A549 (cell line): ENCODE data around the gene FHIT.

ENCODE experiments used
- CHD4 ChIP-seq: fragments of 200-600 bp; sonication (generic); IDR thresholded peaks from 2 replicates; pipeline ENCODE4 v1.6.1; 2016; ENCODE audit warnings: antibody characterized with exemption, mild to moderate bottlenecking, borderline replicate concordance
- JUNB ChIP-seq: fragments of >200 bp; sonication (Bioruptor Twin); formaldehyde crosslinking; IDR thresholded peaks from 2 replicates; pipeline ENCODE4 v1.6.1; 2016
- RFX5 ChIP-seq: fragments of 450-650 bp; IDR thresholded peaks from 2 replicates; pipeline ENCODE4 v1.7.1; 2014; ENCODE audit warnings: antibody characterized with exemption, mild to moderate bottlenecking, moderate library complexity
- TF ChIP-seq, protein P1 (sequence below): IDR thresholded peaks from 2 replicates; pipeline ENCODE4 v1.6.1; 2012
- TF ChIP-seq, protein P2 (sequence below): fragments of >200 bp; sonication (Bioruptor Twin); formaldehyde crosslinking; IDR thresholded peaks from 3 replicates; pipeline ENCODE4 v1.5.1; 2016
- TF ChIP-seq, protein P3 (sequence below): fragments of 250-450 bp; sonication (Bioruptor Pico); IDR thresholded peaks from 2 replicates; pipeline ENCODE4 v1.5.0; 2021; ENCODE audit warnings: mild to moderate bottlenecking, moderate library complexity, borderline replicate concordance

DNA sequence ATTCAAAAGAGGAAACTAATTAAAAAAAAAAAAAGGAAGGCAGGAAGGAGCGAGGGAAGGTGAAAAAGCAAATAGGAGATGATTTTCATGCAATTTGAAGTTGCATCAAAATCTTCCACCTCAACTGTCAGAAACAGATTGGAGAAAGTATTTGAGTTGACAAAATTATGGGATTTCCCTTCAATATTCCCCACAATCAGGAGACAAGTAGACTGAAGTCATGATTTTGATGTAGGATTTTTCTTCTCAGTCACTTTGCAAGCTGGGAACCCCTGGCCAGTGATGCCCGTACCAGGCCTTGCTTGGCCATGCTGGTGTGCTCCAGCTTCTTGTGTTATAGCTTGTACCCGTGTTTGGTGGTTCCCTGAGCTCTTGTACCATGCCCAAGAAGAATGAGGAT, 1347.0 kb downstream of the FHIT start:
- TF ChIP-seq JUNB (no peak), CHD4 (no peak), RFX5 (no peak)
- TF ChIP-seq, protein P1, sequence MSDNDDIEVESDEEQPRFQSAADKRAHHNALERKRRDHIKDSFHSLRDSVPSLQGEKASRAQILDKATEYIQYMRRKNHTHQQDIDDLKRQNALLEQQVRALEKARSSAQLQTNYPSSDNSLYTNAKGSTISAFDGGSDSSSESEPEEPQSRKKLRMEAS: no peak
- TF ChIP-seq, protein P2, sequence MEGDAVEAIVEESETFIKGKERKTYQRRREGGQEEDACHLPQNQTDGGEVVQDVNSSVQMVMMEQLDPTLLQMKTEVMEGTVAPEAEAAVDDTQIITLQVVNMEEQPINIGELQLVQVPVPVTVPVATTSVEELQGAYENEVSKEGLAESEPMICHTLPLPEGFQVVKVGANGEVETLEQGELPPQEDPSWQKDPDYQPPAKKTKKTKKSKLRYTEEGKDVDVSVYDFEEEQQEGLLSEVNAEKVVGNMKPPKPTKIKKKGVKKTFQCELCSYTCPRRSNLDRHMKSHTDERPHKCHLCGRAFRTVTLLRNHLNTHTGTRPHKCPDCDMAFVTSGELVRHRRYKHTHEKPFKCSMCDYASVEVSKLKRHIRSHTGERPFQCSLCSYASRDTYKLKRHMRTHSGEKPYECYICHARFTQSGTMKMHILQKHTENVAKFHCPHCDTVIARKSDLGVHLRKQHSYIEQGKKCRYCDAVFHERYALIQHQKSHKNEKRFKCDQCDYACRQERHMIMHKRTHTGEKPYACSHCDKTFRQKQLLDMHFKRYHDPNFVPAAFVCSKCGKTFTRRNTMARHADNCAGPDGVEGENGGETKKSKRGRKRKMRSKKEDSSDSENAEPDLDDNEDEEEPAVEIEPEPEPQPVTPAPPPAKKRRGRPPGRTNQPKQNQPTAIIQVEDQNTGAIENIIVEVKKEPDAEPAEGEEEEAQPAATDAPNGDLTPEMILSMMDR: no peak
- TF ChIP-seq, protein P3, sequence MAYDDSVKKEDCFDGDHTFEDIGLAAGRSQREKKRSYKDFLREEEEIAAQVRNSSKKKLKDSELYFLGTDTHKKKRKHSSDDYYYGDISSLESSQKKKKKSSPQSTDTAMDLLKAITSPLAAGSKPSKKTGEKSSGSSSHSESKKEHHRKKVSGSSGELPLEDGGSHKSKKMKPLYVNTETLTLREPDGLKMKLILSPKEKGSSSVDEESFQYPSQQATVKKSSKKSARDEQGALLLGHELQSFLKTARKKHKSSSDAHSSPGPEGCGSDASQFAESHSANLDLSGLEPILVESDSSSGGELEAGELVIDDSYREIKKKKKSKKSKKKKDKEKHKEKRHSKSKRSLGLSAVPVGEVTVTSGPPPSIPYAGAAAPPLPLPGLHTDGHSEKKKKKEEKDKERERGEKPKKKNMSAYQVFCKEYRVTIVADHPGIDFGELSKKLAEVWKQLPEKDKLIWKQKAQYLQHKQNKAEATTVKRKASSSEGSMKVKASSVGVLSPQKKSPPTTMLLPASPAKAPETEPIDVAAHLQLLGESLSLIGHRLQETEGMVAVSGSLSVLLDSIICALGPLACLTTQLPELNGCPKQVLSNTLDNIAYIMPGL: no peak
